Panc1 (cell line): ENCODE measurements around the gene MID2.

Source experiments
- POLR2AphosphoS5 ChIP-seq: IDR thresholded peaks from 2 replicates; pipeline ENCODE4 v1.6.1; 2012; ENCODE audit warnings: mild to moderate bottlenecking, low read depth, low read length, moderate library complexity
- SIN3A ChIP-seq: IDR thresholded peaks from 2 replicates; pipeline ENCODE4 v1.6.1; 2012; ENCODE audit warnings: low read depth, mild to moderate bottlenecking, low read length, moderate library complexity, borderline replicate concordance; ENCODE audit not compliant: insufficient read depth
- TF ChIP-seq, protein P1 (sequence below): fragments of 450-650 bp; IDR thresholded peaks from 2 replicates; pipeline ENCODE4 v1.5.1; 2017; ENCODE audit warnings: mild to moderate bottlenecking
- TF ChIP-seq, protein P2 (sequence below), 2 experiments: IDR thresholded peaks; 2 replicates each; pipeline ENCODE4 v1.6.1; 2011 to 2012; ENCODE audit warnings: low read depth in 2 of 2, control low read depth in 1 of 2, low read length in 1 of 2, mild to moderate bottlenecking in 1 of 2, moderate library complexity in 1 of 2; ENCODE audit not compliant: insufficient read depth in 1 of 2

DNA sequence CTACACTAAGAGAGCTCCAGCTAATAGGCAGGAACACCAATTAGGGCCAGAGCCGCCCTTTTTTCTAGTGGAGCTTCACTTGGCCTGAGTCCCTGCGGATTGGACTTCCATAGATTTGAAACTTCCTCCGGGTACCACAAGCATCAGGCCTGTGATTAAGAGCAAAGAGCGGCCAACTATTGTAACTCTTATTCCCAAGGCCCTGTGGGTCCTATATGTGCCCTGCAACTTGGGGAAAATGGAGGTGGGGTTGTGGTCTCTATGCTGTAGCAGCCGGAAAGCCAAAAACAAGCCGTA lies 48.2 kb upstream of the MID2 start, which contains the start of gene NCBP2L:
- TF ChIP-seq POLR2AphosphoS5 (no peak), SIN3A (no peak)
- TF ChIP-seq, protein P1, sequence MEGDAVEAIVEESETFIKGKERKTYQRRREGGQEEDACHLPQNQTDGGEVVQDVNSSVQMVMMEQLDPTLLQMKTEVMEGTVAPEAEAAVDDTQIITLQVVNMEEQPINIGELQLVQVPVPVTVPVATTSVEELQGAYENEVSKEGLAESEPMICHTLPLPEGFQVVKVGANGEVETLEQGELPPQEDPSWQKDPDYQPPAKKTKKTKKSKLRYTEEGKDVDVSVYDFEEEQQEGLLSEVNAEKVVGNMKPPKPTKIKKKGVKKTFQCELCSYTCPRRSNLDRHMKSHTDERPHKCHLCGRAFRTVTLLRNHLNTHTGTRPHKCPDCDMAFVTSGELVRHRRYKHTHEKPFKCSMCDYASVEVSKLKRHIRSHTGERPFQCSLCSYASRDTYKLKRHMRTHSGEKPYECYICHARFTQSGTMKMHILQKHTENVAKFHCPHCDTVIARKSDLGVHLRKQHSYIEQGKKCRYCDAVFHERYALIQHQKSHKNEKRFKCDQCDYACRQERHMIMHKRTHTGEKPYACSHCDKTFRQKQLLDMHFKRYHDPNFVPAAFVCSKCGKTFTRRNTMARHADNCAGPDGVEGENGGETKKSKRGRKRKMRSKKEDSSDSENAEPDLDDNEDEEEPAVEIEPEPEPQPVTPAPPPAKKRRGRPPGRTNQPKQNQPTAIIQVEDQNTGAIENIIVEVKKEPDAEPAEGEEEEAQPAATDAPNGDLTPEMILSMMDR: peak; percentile 39; the same call in 1 of the 2 replicates
- TF ChIP-seq, protein P2, sequence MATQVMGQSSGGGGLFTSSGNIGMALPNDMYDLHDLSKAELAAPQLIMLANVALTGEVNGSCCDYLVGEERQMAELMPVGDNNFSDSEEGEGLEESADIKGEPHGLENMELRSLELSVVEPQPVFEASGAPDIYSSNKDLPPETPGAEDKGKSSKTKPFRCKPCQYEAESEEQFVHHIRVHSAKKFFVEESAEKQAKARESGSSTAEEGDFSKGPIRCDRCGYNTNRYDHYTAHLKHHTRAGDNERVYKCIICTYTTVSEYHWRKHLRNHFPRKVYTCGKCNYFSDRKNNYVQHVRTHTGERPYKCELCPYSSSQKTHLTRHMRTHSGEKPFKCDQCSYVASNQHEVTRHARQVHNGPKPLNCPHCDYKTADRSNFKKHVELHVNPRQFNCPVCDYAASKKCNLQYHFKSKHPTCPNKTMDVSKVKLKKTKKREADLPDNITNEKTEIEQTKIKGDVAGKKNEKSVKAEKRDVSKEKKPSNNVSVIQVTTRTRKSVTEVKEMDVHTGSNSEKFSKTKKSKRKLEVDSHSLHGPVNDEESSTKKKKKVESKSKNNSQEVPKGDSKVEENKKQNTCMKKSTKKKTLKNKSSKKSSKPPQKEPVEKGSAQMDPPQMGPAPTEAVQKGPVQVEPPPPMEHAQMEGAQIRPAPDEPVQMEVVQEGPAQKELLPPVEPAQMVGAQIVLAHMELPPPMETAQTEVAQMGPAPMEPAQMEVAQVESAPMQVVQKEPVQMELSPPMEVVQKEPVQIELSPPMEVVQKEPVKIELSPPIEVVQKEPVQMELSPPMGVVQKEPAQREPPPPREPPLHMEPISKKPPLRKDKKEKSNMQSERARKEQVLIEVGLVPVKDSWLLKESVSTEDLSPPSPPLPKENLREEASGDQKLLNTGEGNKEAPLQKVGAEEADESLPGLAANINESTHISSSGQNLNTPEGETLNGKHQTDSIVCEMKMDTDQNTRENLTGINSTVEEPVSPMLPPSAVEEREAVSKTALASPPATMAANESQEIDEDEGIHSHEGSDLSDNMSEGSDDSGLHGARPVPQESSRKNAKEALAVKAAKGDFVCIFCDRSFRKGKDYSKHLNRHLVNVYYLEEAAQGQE (IDR thresholded peaks at IDR 0.05; ENCODE audit: insufficient read depth in 1 of 2, low read depth in 2 of 2, low read length in 1 of 2): no peak
